HG02798 (cell line): ENCODE results near the gene GOLGA6B.
"Not testable (repeated sequence)": the region's sequence is repeated elsewhere in the genome, so short reads cannot be mapped to it uniquely, and the experiment has no call there.

ENCODE experiments used
- ATAC-seq: cut with Tn5 transposase; IDR thresholded peaks from one replicate; pipeline ENCODE4 v1.9.1; 2021; ENCODE audit warnings: mild to moderate bottlenecking; ENCODE audit not compliant: unreplicated experiment, poor library complexity

Gene GOLGA6B

GRCh38 chr15:72663931-72664330, 9.4 kb downstream of the GOLGA6B start:
- not testable (repeated sequence) for ATAC-seq

- ATAC-seq, result not testable (repeated sequence)
Observed at GRCh38 chr15:72665706-72666105, 11.2 kb downstream of the GOLGA6B start.

GRCh38 chr15:72669803-72670202, 15.3 kb downstream of the GOLGA6B start:
- ATAC-seq, result not testable (repeated sequence)

GRCh38 chr15:72670656-72671352, 16.3 kb downstream of the GOLGA6B start:
- peak; percentile 89 for ATAC-seq

GRCh38 chr15:72671525-72671924, 17.0 kb downstream of the GOLGA6B start:
- ATAC-seq, result no peak

- ATAC-seq, result no peak
Observed at GRCh38 chr15:72676838-72677237, 22.3 kb downstream of the GOLGA6B start.

- ATAC-seq, result no peak
Observed at GRCh38 chr15:72680931-72681330, 26.4 kb downstream of the GOLGA6B start.

- no peak for ATAC-seq
Observed at GRCh38 chr15:72682772-72683171, 28.3 kb downstream of the GOLGA6B start.

- no peak for ATAC-seq
Observed at GRCh38 chr15:72685301-72685924, 30.9 kb downstream of the GOLGA6B start.

GRCh38 chr15:72685925-72686794, 31.7 kb downstream of the GOLGA6B start, which contains the start of the genes BBS4 and HIGD2B:
TSS of gene BBS4 (plus strand) at chr15:72686207. CDS start at chr15:72686228, 21 bp downstream.
TSS of gene HIGD2B (minus strand) at chr15:72686182. CDS start at chr15:72676374, 9,808 bp downstream.
- peak; percentile 97 for ATAC-seq

GRCh38 chr15:72688697-72689096, 34.2 kb downstream of the GOLGA6B start:
- ATAC-seq, result no peak

- no peak for ATAC-seq
Observed at GRCh38 chr15:72690938-72691337, 36.4 kb downstream of the GOLGA6B start.

GRCh38 chr15:72698938-72699337, 44.4 kb downstream of the GOLGA6B start:
- ATAC-seq, result no peak

- no peak for ATAC-seq
Observed at GRCh38 chr15:72700076-72700475, 45.6 kb downstream of the GOLGA6B start.

- no peak for ATAC-seq
Observed at GRCh38 chr15:72706266-72706665, 51.8 kb downstream of the GOLGA6B start.

- not testable (repeated sequence) for ATAC-seq
Observed at GRCh38 chr15:72708551-72709303, 54.2 kb downstream of the GOLGA6B start.
